Measurements from ENCODE around the gene WDR18.

GRCh38 chr19:948842-949496 is 35.2 kb upstream of the WDR18 start:
- TF ChIP-seq CTCF (IDR thresholded peaks at IDR 0.05) (no peak), POLR2A (IDR thresholded peaks at IDR 0.05) (no peak)
